ENCODE data around the gene TGFBRAP1. TPM values are rescaled to one million over a fixed set of nuclear protein-coding genes. Genes with fewer than 3 reads are reported as not detected.

TGFBRAP1 gene
- total and polyA plus RNA-seq, 2 donors (not counting 3 experiments of a cell fraction or from before 2014, with no cell fraction given), result 25.4 to 37.6 TPM

DNA sequence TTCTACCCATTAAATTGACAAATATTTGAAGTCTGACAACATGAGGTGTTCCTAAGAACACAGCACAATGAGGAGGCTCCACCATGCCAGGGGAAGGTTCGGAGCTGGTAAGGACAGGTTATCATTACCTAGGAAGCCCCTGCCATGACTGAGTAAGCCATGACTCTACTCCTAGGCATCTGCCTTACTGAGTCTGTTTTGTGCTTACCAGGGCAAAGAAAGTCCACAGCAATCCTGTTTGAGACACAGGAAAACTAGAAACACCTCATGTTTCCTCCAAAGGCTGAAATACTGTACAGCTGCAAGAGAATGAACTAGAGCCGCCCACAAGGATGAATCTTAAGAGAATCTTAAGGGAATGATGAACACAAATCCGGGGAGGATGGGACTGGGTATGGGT, 11.6 kb downstream of the TGFBRAP1 start:
- H3K4me1 ChIP-seq (ENCODE audit: control insufficient read depth, extremely low read depth, insufficient read depth, low read length), result peaks cover 7% of the 10 kb centered on the region
- peak; percentile 39 for DNase-seq (ENCODE audit: low read depth, low spot score)
- H3K4me2 ChIP-seq (ENCODE audit: insufficient read depth, low read length), result no peak overlapping the region
- no peaks in the 10 kb centered on the region for H4K20me1 ChIP-seq (replicated peaks; ENCODE audit: control insufficient read depth, extremely low read depth, insufficient read depth, low read length)
- dilution Hi-C loops (cut with MboI; ENCODE audit: extremely low pct_ligation_motif_present, low sequenced_read_pairs), result no loop called here
- no TSS peak for BruUV-seq (replicated peaks)
- no peak overlapping the region for H3K4me3 ChIP-seq (replicated peaks in 1 of 3; ENCODE audit: insufficient read depth in 1 of 3, low read depth in 1 of 3, low read length in 3 of 3)
- H3K79me2 ChIP-seq (ENCODE audit: control insufficient read depth, insufficient read depth, low read length), result peaks cover 75% of the 10 kb centered on the region
- H3K9me1 ChIP-seq (replicated peaks; ENCODE audit: control insufficient read depth, extremely low read depth, insufficient read depth, low read length), result no peaks in the 10 kb centered on the region
- peak overlapping the region; percentile 2 for H3K27ac ChIP-seq (ENCODE audit: insufficient read depth, low read depth, low read length)
- H2AFZ ChIP-seq (ENCODE audit: low read depth, low read length), result no peak overlapping the region
- intact Hi-C loops (cut with micrococcal nuclease), result no loop called here
- H3K9me3 ChIP-seq (replicated peaks; ENCODE audit: control insufficient read depth, insufficient read depth, low read length), result no peaks in the 10 kb centered on the region
- H3K36me3 ChIP-seq (ENCODE audit: control insufficient read depth in 2 of 2, extremely low read depth in 1 of 2, insufficient read depth in 2 of 2, low read length in 2 of 2), result no peaks in the 10 kb centered on the region
- H3K27me3 ChIP-seq (ENCODE audit: control insufficient read depth in 2 of 2, insufficient read depth in 2 of 2, low read length in 2 of 2), result no peaks in the 10 kb centered on the region
- no peak for TF ChIP-seq FOS (IDR thresholded peaks at IDR 0.05; ENCODE audit: borderline replicate concordance, insufficient read depth, low read length)
- no peak for TF ChIP-seq MYC (IDR thresholded peaks at IDR 0.05; ENCODE audit: low read depth, low read length)
- FAIRE-seq, result peak; percentile 4
- ChIA-PET CTCF (interaction anchor here (2.2 kb wide), 1 partner anchor 23 kb away, joined by 8 read pairs; no protein-coding TSS in a partner anchor), POLR2A (no interaction called here)
- no peak overlapping the region for H3K9ac ChIP-seq (replicated peaks; ENCODE audit: extremely low read depth, insufficient read depth, low read length)

GRCh38 chr2:105315314-105315713, 14.2 kb downstream of the TGFBRAP1 start:
- Histone ChIP-seq H3K9me1 (replicated peaks; ENCODE audit: control insufficient read depth, extremely low read depth, insufficient read depth, low read length) (no peaks in the 10 kb centered on the region), H2AFZ (ENCODE audit: low read depth, low read length) (no peak overlapping the region), H3K4me1 (ENCODE audit: control insufficient read depth, extremely low read depth, insufficient read depth, low read length) (peaks cover 7% of the 10 kb centered on the region), H3K27ac (ENCODE audit: insufficient read depth, low read depth, low read length) (no peak overlapping the region), H3K9ac (replicated peaks; ENCODE audit: extremely low read depth, insufficient read depth, low read length) (no peak overlapping the region), H3K4me2 (ENCODE audit: insufficient read depth, low read length) (no peak overlapping the region), H3K27me3 (ENCODE audit: control insufficient read depth in 2 of 2, insufficient read depth in 2 of 2, low read length in 2 of 2) (no peaks in the 10 kb centered on the region), H3K4me3 (replicated peaks in 1 of 3; ENCODE audit: insufficient read depth in 1 of 3, low read depth in 1 of 3, low read length in 3 of 3) (no peak overlapping the region), H3K9me3 (replicated peaks; ENCODE audit: control insufficient read depth, insufficient read depth, low read length) (no peaks in the 10 kb centered on the region), H4K20me1 (replicated peaks; ENCODE audit: control insufficient read depth, extremely low read depth, insufficient read depth, low read length) (peaks cover 4% of the 10 kb centered on the region), H3K36me3 (ENCODE audit: control insufficient read depth in 2 of 2, extremely low read depth in 1 of 2, insufficient read depth in 2 of 2, low read length in 2 of 2) (no peaks in the 10 kb centered on the region), H3K79me2 (ENCODE audit: control insufficient read depth, insufficient read depth, low read length) (peaks cover 71% of the 10 kb centered on the region)
- DNase-seq (ENCODE audit: low read depth, low spot score) (no peak), FAIRE-seq (no peak)
- dilution Hi-C loops (cut with MboI; ENCODE audit: extremely low pct_ligation_motif_present, low sequenced_read_pairs) (no loop called here), intact Hi-C loops (cut with micrococcal nuclease) (no loop called here)
- no TSS peak for BruUV-seq (replicated peaks)
- ChIA-PET POLR2A (no interaction called here), CTCF (interaction anchor here (1.0 to 3.0 kb wide), 2 partner anchors 21 to 27 kb away, joined by 3 to 10 read pairs; no protein-coding TSS in a partner anchor)
- TF ChIP-seq JUN (IDR thresholded peaks at IDR 0.05; ENCODE audit: borderline replicate concordance, insufficient read depth, insufficient read length, low read depth) (no peak), GATA2 (IDR thresholded peaks at IDR 0.05; ENCODE audit: insufficient read depth, insufficient read length, low read depth, low read length) (no peak), POLR2A (IDR thresholded peaks at IDR 0.05; ENCODE audit: low read depth, low read length) (no peak), FOS (IDR thresholded peaks at IDR 0.05; ENCODE audit: borderline replicate concordance, insufficient read depth, low read length) (no peak), POLR2AphosphoS5 (IDR thresholded peaks at IDR 0.05; ENCODE audit: insufficient read depth, low read depth, low read length) (no peak), EZH2 (IDR thresholded peaks at IDR 0.05; ENCODE audit: borderline replicate concordance, low read depth, low read length, severe bottlenecking) (no peak), MYC (IDR thresholded peaks at IDR 0.05; ENCODE audit: low read depth, low read length) (no peak), CTCF (IDR thresholded peaks at IDR 0.05; ENCODE audit: extremely low read depth in 1 of 2, insufficient read depth in 1 of 2, low read depth in 1 of 2, low read length in 2 of 2) (no peak), MAX (IDR thresholded peaks at IDR 0.05; ENCODE audit: insufficient read depth, insufficient read length) (no peak)
